ENCODE results near the gene SH3TC1. TPM values are rescaled to one million over a fixed set of nuclear protein-coding genes. Genes with fewer than 3 reads are reported as not detected.

Gene SH3TC1
- total and polyA plus RNA-seq, 2 of the 8 experiments (the other 6 are each of a cell fraction or from before 2014, with no cell fraction given) = 0.15 TPM; not detected in 1

- Histone ChIP-seq H4K20me1 (replicated peaks in 1 of 2; ENCODE audit: control insufficient read depth in 1 of 2, insufficient read depth in 2 of 2, low read length in 2 of 2) (peaks cover 0 to 3% of the 10 kb centered on the region in 2 experiments), H3K4me2 (ENCODE audit: insufficient read depth in 1 of 2, low read depth in 2 of 2, low read length in 2 of 2) (no peak overlapping the region), H3K79me2 (ENCODE audit: control insufficient read depth in 1 of 2, insufficient read depth in 2 of 2, low read length in 2 of 2) (no peaks in the 10 kb centered on the region), H4K8ac (ENCODE audit: extremely low read depth, insufficient read depth, low read length) (no peak overlapping the region), H3K4me3 (ENCODE audit: extremely low read depth in 1 of 4, insufficient read depth in 2 of 4, low read depth in 3 of 4, low read length in 4 of 4) (no peak overlapping the region), H3K9ac (replicated peaks in 1 of 4; ENCODE audit: extremely low read depth in 1 of 4, low read depth in 3 of 4, low read length in 3 of 4) (no peak overlapping the region), H4K5ac (ENCODE audit: insufficient read length, low read depth, low read length) (no peak overlapping the region), H2BK5ac (ENCODE audit: low read depth, low read length) (no peak overlapping the region; the same call in 1 of the 2 replicates), H2AK5ac (ENCODE audit: low read depth, low read length) (no peak overlapping the region), H2AFZ (ENCODE audit: low read length) (no peak overlapping the region), H2BK12ac (ENCODE audit: low read depth, low read length) (no peak overlapping the region; the same call in 1 of the 2 replicates), H3K18ac (ENCODE audit: extremely low read depth, low read length) (no peak overlapping the region), H2BK20ac (ENCODE audit: low read length) (no peak overlapping the region), H2BK15ac (ENCODE audit: low read length) (no peak overlapping the region), H3K23me2 (ENCODE audit: low read depth, low read length) (no peaks in the 10 kb centered on the region), H3K27ac (ENCODE audit: low read depth, low read length) (no peak overlapping the region), H3K56ac (replicated peaks; ENCODE audit: insufficient read length, low read depth, low read length) (no peak overlapping the region), H3K4me1 (replicated peaks in 1 of 4; ENCODE audit: control insufficient read depth in 3 of 4, insufficient read depth in 4 of 4, low read length in 3 of 4) (peaks cover 0 to 2% (median 0%) of the 10 kb centered on the region in 4 experiments; a peak in 2 of 7 replicates), H3K23ac (ENCODE audit: insufficient read length) (no peak overlapping the region), H3K27me3 (replicated peaks in 1 of 4; ENCODE audit: control insufficient read depth in 3 of 4, extremely low read depth in 1 of 4, insufficient read depth in 3 of 4, low read length in 3 of 4) (no peaks in the 10 kb centered on the region), H3K79me1 (ENCODE audit: low read depth, low read length) (no peaks in the 10 kb centered on the region), H3K9me3 (ENCODE audit: insufficient read depth in 2 of 2, low read depth in 1 of 2, low read length in 1 of 2) (no peaks in the 10 kb centered on the region), H3K36me3 (ENCODE audit: control insufficient read depth in 2 of 4, insufficient read depth in 4 of 4, low read length in 3 of 4) (no peaks in the 10 kb centered on the region), H3K4ac (replicated peaks; ENCODE audit: insufficient read length, low read depth, low read length) (peak overlapping the region; percentile 89), H4K91ac (replicated peaks; ENCODE audit: insufficient read length, low read length) (peak overlapping the region; percentile 79), H2BK120ac (replicated peaks; ENCODE audit: low read depth, low read length) (no peak overlapping the region), H3K14ac (ENCODE audit: insufficient read length) (no peak overlapping the region)
- ChIA-PET POLR2A (ENCODE audit: partially characterized antibody) (no interaction called here), CTCF (ENCODE audit: partially characterized antibody) (interaction anchor here (0.6 to 3.9 kb wide), 13 partner anchors 7 to 127 kb away, joined by 3 to 21 read pairs (median 4); no protein-coding TSS in a partner anchor)
- 91% methylated on average over 17 of the region's 17 CpGs; no CpG with 5 or more reads in 1 of the 2 experiments for WGBS, 2 experiments (ENCODE audit: extremely low coverage in 1 of 2, insufficient coverage in 1 of 2, insufficient read length in 1 of 2, insufficient replicate concordance in 2 of 2, low coverage in 1 of 2, low lambda C conversion rate in 2 of 2, missing lambda C conversion rate in 1 of 2)
- no peak for TF ChIP-seq SUZ12 (IDR thresholded peaks at IDR 0.05; ENCODE audit: low read length)
- TF ChIP-seq JUN (IDR thresholded peaks at IDR 0.05; ENCODE audit: low read depth, low read length) = no peak
- TF ChIP-seq SP2 (IDR thresholded peaks at IDR 0.05; ENCODE audit: low read length) = no peak
- TF ChIP-seq EP300 (IDR thresholded peaks at IDR 0.05; ENCODE audit: borderline replicate concordance in 1 of 2, low read depth in 2 of 2, low read length in 2 of 2) = no peak
- TF ChIP-seq RBBP5 (IDR thresholded peaks at IDR 0.05; ENCODE audit: borderline replicate concordance, low read depth, low read length) = no peak
- no peak for TF ChIP-seq MAFK (IDR thresholded peaks at IDR 0.05; ENCODE audit: low read depth, low read length)
- TF ChIP-seq, protein P1, sequence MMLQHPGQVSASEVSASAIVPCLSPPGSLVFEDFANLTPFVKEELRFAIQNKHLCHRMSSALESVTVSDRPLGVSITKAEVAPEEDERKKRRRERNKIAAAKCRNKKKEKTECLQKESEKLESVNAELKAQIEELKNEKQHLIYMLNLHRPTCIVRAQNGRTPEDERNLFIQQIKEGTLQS (IDR thresholded peaks at IDR 0.05; ENCODE audit: insufficient read depth, low read depth, low read length) = no peak
- TF ChIP-seq CBX8 (IDR thresholded peaks at IDR 0.05; ENCODE audit: borderline replicate concordance, low read depth, low read length) = no peak
- FAIRE-seq = no peak
- no peak for DNase-seq (ENCODE audit: low read depth in 1 of 2, low spot score in 2 of 2)
These were observed 734 bp upstream of the SH3TC1 start for GRCh38 chr4:8198206-8198905.
